HepG2 (cell line): ENCODE results near the gene ABCB11. TPM values are rescaled to one million over a fixed set of nuclear protein-coding genes. Genes with fewer than 3 reads are reported as not detected.

Experiments used
- ATAC-seq: fragments of 200-7000 bp; cut with Tn5 transposase; 3 replicates; pipeline ENCODE4 v1.9.1; 2020; ENCODE audit warnings: mild to moderate bottlenecking, moderate library complexity
- BruUV-seq: library from RNA; stranded (reverse); fragments of 400-500 nt; replicated peaks from 2 replicates; lab custom pipeline; 2021; lab: Mats Ljungman, UMichigan
- CTCF ChIA-PET: fragments of 300-600 bp; formaldehyde crosslinking; extraction: SDS; loops from one replicate; lab custom pipeline; 2021; ENCODE audit warnings: low total read pairs, inconsistent platforms, low intra/inter-chr PET ratio; lab: Yijun Ruan, JAX
- POLR2A ChIA-PET: fragments of 350-600 bp; sonication (Branson Sonifier 250); formaldehyde crosslinking; loops from one replicate; lab custom pipeline; 2020; ENCODE audit warnings: antibody characterized with exemption, inconsistent platforms; lab: Yijun Ruan, JAX
- DNase-seq: peaks from one replicate; pipeline ENCODE4 v3.0.0-alpha.2; 2015; ENCODE audit warnings: low spot score
- FAIRE-seq: peaks from 3 replicates; lab custom pipeline; 2011; peaks lifted over from hg19 to GRCh38; lab: Jason Lieb, UNC
- H2AFZ ChIP-seq: one replicate; pipeline ENCODE4 v1.6.1; 2011; ENCODE audit warnings: low read length, inconsistent platforms
- H3K27ac ChIP-seq: fragments of 300-600 bp; 3 replicates; pipeline ENCODE4 v1.8.0; 2011; ENCODE audit warnings: mixed run types, mild to moderate bottlenecking, mixed read lengths, low read length, inconsistent platforms; ENCODE audit not compliant: insufficient read depth; ENCODE audit errors: extremely low read length
- H3K27me3 ChIP-seq, 2 experiments: fragments of 200-600 bp in 1 of 2; 2 replicates in 1 of 2; 3 replicates in 1 of 2; pipeline versions ENCODE4 v1.6.0 to v1.8.0; 2011; ENCODE audit warnings: low read length in 2 of 2, mild to moderate bottlenecking in 2 of 2, moderate library complexity in 2 of 2, inconsistent platforms in 1 of 2; ENCODE audit not compliant: insufficient read depth in 2 of 2, control insufficient read depth in 1 of 2
- H3K36me3 ChIP-seq, 2 experiments: fragments of 200-600 bp in 1 of 2; replicated peaks in 1 of 2; 2 replicates in 1 of 2; 3 replicates in 1 of 2; pipeline versions ENCODE4 v1.5.1 to v1.8.0; 2011; ENCODE audit warnings: low read length in 2 of 2, inconsistent platforms in 1 of 2; ENCODE audit not compliant: insufficient read depth in 2 of 2, control insufficient read depth in 1 of 2
- H3K4me1 ChIP-seq: 2 replicates; pipeline ENCODE4 v1.5.1; 2012; ENCODE audit warnings: low read length, inconsistent platforms; ENCODE audit not compliant: insufficient read depth
- H3K4me2 ChIP-seq: 2 replicates; pipeline ENCODE4 v1.6.0; 2011; ENCODE audit warnings: low read depth, low read length, inconsistent platforms
- H3K4me3 ChIP-seq, 3 experiments: fragments of 200-600 bp in 1 of 3; sonication (generic), shearing (Covaris generic) in 1 of 3; replicated peaks in 1 of 3; 2 replicates each; pipeline ENCODE4 v1.5.1; 2011 to 2016; ENCODE audit warnings: low read length in 3 of 3, inconsistent platforms in 2 of 3, low read depth in 2 of 3, mild to moderate bottlenecking in 2 of 3, control low read depth in 1 of 3, mixed read lengths in 1 of 3; ENCODE audit not compliant: insufficient read depth in 1 of 3
- H3K79me2 ChIP-seq: one replicate; pipeline ENCODE4 v1.6.1; 2011; ENCODE audit warnings: low read length, inconsistent platforms; ENCODE audit not compliant: insufficient read depth
- H3K9ac ChIP-seq: 2 replicates; pipeline ENCODE4 v1.6.0; 2011; ENCODE audit warnings: mild to moderate bottlenecking, low read depth, low read length, inconsistent platforms; ENCODE audit not compliant: insufficient read depth
- H3K9me3 ChIP-seq: 2 replicates; pipeline ENCODE4 v1.5.1; 2012; ENCODE audit warnings: mild to moderate bottlenecking, low read length
- H4K20me1 ChIP-seq: 2 replicates; pipeline ENCODE4 v1.6.0; 2011; ENCODE audit warnings: inconsistent platforms, mild to moderate bottlenecking, low read length, moderate library complexity; ENCODE audit not compliant: insufficient read depth
- BHLHE40 ChIP-seq: IDR thresholded peaks from 2 replicates; pipeline ENCODE4 v1.6.1; 2011; ENCODE audit warnings: low read length, improper control_type of control experiment
- KLF11 ChIP-seq: IDR thresholded peaks from 2 replicates; pipeline ENCODE4 v1.6.1; 2016; ENCODE audit warnings: missing compliant biosample characterization
- SOX6 ChIP-seq, 2 experiments: fragments of 450-650 bp in 1 of 2; sonication (generic) in 1 of 2; formaldehyde crosslinking in 1 of 2; IDR thresholded peaks; 2 replicates each; pipeline versions ENCODE4 v1.4.0 to v1.6.1; 2017 to 2020; ENCODE audit warnings: antibody characterized with exemption in 1 of 2, mild to moderate bottlenecking in 1 of 2, missing genetic modification reagents in 1 of 2
- ZNF773 ChIP-seq: sonication (generic); formaldehyde crosslinking; IDR thresholded peaks from 2 replicates; pipeline ENCODE4 v1.4.0; 2020; ENCODE audit warnings: missing genetic modification reagents, borderline replicate concordance
- WGBS: methylation state at CpG from one replicate; pipeline ENCODE4 v1.1.6; 2017; ENCODE audit warnings: low lambda C conversion rate; 5-methylcytosine and 5-hydroxymethylcytosine counted together
- in situ Hi-C: cut with HindIII; loops from 2 replicates; pipeline ENCODE4 v1.10.0; 2017; ENCODE audit warnings: low pct_unique_long_range_greater_than_20kb; ENCODE audit not compliant: extremely low pct_ligation_motif_present
- intact Hi-C: fragments of 100-400 bp; cut with micrococcal nuclease; formaldehyde crosslinking; loops from one replicate; pipeline ENCODE4 v1.10.0; 2022; ENCODE audit not compliant: unreplicated experiment
- polyA plus RNA-seq, 8 experiments: library from polyadenylated mRNA; depleted of rRNA in 3 of 8; stranded (reverse) in 7 of 8; unstranded in 1 of 8; fragments of >200 nt; fragmentation: Illumina TruSeq in 4 of 8; extraction: Trizol in 4 of 8; gene quantifications; 2 replicates each; pipeline versions ENCODE4 v1.2.1 to v1.2.3, GENCODE V29; 2011 to 2016; ENCODE audit warnings: low read depth in 4 of 8, missing spikeins in 1 of 8, mixed read lengths in 1 of 8; ENCODE audit not compliant: insufficient read depth in 1 of 8
- total RNA-seq, 5 experiments: library from RNA; depleted of rRNA; stranded (reverse); fragments of >200 nt; fragmentation: Illumina TruSeq; extraction: Trizol; gene quantifications; 2 replicates each; pipeline ENCODE4 v1.2.3, GENCODE V29; 2016; ENCODE audit warnings: low read depth in 1 of 5
- TF ChIP-seq, protein P1 (sequence below): sonication (generic); formaldehyde crosslinking; conservative IDR thresholded peaks from 2 replicates; pipeline ENCODE4 v1.4.0; 2020; ENCODE audit warnings: missing genetic modification reagents
- TF ChIP-seq, protein P2 (sequence below): sonication (generic); formaldehyde crosslinking; IDR thresholded peaks from 2 replicates; pipeline ENCODE4 v1.4.0; 2020; ENCODE audit warnings: mild to moderate bottlenecking, missing genetic modification reagents
- TF ChIP-seq, protein P3 (sequence below): sonication (generic); formaldehyde crosslinking; IDR thresholded peaks from 2 replicates; pipeline ENCODE4 v1.9.0; 2021; ENCODE audit warnings: mild to moderate bottlenecking, missing genetic modification reagents

ABCB11 gene
- total and polyA plus RNA-seq, 2 of the 13 experiments (the other 11 are each of a cell fraction or from before 2014, with no cell fraction given) = not detected

DNA sequence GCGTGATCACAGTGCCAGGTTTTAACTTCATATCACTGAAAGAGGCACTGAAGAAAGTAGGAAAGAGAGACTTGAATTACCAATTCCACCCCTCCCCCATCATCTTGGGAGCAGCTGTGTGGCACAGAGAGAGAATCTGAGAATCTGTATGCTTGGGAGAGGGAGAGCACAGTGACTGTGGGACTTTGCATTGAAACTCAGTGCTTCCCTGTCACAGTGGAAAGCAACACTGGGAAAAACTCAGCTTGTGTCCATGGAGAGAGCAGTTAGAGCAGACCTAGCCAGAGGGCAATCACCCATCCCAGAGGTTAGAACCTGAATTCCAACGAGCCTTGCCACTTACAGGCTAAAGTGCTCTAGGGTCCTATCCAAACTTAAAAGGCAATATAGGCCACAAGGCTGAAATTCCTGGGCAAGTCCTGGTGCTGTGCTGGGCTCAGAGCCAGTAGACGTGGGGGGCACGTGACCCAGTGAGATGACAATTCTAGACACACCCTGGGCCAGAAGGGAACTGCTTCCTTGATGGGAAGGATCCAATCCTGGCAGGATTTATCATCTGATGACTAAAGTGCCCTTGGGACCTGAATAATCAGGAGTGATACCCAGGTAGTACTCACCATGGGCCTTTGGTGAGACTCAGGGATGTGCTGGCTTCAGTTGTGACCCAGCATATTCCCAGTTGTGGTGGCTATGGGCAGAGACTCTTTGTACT, 15.5 kb upstream of the ABCB11 start:
- FAIRE-seq (no peak), DNase-seq (no peak)
- H3K4me3 ChIP-seq = no peak overlapping the region
- 25% methylated on average over 3 of the region's 4 CpGs for WGBS
- no peaks in the 10 kb centered on the region for H3K4me1 ChIP-seq
- no peaks in the 10 kb centered on the region for H3K79me2 ChIP-seq
- no peak overlapping the region for H3K27ac ChIP-seq
- no TSS peak for BruUV-seq
- H3K27me3 ChIP-seq = no peaks in the 10 kb centered on the region
- H2AFZ ChIP-seq = no peak overlapping the region
- H3K9ac ChIP-seq = no peak overlapping the region
- H4K20me1 ChIP-seq = no peaks in the 10 kb centered on the region
- TF ChIP-seq, protein P1, sequence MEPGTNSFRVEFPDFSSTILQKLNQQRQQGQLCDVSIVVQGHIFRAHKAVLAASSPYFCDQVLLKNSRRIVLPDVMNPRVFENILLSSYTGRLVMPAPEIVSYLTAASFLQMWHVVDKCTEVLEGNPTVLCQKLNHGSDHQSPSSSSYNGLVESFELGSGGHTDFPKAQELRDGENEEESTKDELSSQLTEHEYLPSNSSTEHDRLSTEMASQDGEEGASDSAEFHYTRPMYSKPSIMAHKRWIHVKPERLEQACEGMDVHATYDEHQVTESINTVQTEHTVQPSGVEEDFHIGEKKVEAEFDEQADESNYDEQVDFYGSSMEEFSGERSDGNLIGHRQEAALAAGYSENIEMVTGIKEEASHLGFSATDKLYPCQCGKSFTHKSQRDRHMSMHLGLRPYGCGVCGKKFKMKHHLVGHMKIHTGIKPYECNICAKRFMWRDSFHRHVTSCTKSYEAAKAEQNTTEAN (CRISPR knock-in tag) = no peak
- TF ChIP-seq BHLHE40 = no peak
- TF ChIP-seq, protein P2, sequence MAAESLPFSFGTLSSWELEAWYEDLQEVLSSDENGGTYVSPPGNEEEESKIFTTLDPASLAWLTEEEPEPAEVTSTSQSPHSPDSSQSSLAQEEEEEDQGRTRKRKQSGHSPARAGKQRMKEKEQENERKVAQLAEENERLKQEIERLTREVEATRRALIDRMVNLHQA (CRISPR knock-in tag) = no peak
- TF ChIP-seq, protein P3, sequence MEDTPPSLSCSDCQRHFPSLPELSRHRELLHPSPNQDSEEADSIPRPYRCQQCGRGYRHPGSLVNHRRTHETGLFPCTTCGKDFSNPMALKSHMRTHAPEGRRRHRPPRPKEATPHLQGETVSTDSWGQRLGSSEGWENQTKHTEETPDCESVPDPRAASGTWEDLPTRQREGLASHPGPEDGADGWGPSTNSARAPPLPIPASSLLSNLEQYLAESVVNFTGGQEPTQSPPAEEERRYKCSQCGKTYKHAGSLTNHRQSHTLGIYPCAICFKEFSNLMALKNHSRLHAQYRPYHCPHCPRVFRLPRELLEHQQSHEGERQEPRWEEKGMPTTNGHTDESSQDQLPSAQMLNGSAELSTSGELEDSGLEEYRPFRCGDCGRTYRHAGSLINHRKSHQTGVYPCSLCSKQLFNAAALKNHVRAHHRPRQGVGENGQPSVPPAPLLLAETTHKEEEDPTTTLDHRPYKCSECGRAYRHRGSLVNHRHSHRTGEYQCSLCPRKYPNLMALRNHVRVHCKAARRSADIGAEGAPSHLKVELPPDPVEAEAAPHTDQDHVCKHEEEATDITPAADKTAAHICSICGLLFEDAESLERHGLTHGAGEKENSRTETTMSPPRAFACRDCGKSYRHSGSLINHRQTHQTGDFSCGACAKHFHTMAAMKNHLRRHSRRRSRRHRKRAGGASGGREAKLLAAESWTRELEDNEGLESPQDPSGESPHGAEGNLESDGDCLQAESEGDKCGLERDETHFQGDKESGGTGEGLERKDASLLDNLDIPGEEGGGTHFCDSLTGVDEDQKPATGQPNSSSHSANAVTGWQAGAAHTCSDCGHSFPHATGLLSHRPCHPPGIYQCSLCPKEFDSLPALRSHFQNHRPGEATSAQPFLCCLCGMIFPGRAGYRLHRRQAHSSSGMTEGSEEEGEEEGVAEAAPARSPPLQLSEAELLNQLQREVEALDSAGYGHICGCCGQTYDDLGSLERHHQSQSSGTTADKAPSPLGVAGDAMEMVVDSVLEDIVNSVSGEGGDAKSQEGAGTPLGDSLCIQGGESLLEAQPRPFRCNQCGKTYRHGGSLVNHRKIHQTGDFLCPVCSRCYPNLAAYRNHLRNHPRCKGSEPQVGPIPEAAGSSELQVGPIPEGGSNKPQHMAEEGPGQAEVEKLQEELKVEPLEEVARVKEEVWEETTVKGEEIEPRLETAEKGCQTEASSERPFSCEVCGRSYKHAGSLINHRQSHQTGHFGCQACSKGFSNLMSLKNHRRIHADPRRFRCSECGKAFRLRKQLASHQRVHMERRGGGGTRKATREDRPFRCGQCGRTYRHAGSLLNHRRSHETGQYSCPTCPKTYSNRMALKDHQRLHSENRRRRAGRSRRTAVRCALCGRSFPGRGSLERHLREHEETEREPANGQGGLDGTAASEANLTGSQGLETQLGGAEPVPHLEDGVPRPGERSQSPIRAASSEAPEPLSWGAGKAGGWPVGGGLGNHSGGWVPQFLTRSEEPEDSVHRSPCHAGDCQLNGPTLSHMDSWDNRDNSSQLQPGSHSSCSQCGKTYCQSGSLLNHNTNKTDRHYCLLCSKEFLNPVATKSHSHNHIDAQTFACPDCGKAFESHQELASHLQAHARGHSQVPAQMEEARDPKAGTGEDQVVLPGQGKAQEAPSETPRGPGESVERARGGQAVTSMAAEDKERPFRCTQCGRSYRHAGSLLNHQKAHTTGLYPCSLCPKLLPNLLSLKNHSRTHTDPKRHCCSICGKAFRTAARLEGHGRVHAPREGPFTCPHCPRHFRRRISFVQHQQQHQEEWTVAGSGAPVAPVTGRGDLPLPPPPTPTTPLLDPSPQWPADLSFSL = no peak
- no peak for TF ChIP-seq ZNF773 (CRISPR knock-in tag)
- TF ChIP-seq SOX6 (IDR thresholded peaks at IDR 0.05) = no peak
- TF ChIP-seq SOX6 (CRISPR knock-in tag; IDR thresholded peaks at IDR 0.05) = no peak
- no peak for TF ChIP-seq KLF11
- TF ChIP-seq, all 625 proteins: peak for 0
- intact Hi-C loops = no loop called here
- in situ Hi-C loops = no loop called here
- Histone ChIP-seq H3K4me2 (no peak overlapping the region), H3K9me3 (peaks cover 9% of the 10 kb centered on the region; the same call in 1 of the 2 replicates), H3K36me3 (no peaks in the 10 kb centered on the region)
- POLR2A ChIA-PET = no interaction called here
- CTCF ChIA-PET = no interaction called here
- no peak for ATAC-seq
